HEK293 (cell line): Measurements from ENCODE around the gene ZNF618.

Experiments used
- CTCF ChIA-PET: fragments of 350-600 bp; formaldehyde crosslinking; extraction: SDS; loops from one replicate; lab custom pipeline; 2021; ENCODE audit warnings: antibody characterized with exemption; lab: Yijun Ruan, JAX
- POLR2A ChIA-PET: fragments of 300-600 bp; formaldehyde crosslinking; extraction: SDS; loops from one replicate; lab custom pipeline; 2020; ENCODE audit warnings: antibody characterized with exemption, inconsistent platforms; lab: Yijun Ruan, JAX
- H3K27ac ChIP-seq: fragments of 200-500 bp; sonication (Bioruptor generic); 2 replicates; pipeline ENCODE4 v1.5.1; 2014; ENCODE audit warnings: low read depth, low read length, control low read depth, inconsistent platforms; ENCODE audit errors: extremely low read depth
- H3K36me3 ChIP-seq, 2 experiments: fragments of 200-500 bp in 1 of 2; sonication (Bioruptor generic) in 1 of 2; 1 replicate in 1 of 2; 2 replicates in 1 of 2; pipeline ENCODE4 v1.5.1; 2014 to 2017; ENCODE audit warnings: inconsistent platforms in 2 of 2, low read length in 2 of 2; ENCODE audit not compliant: control insufficient read depth in 2 of 2, insufficient read depth in 1 of 2
- H3K4me1 ChIP-seq: fragments of 200-500 bp; sonication (Bioruptor generic); 2 replicates; pipeline ENCODE4 v1.5.1; 2014; ENCODE audit warnings: mild to moderate bottlenecking, low read length, inconsistent platforms; ENCODE audit not compliant: control insufficient read depth, insufficient read depth
- H3K4me3 ChIP-seq: 2 replicates; pipeline ENCODE4 v1.5.1; 2011; ENCODE audit warnings: low read depth, mild to moderate bottlenecking, control low read depth, low read length, moderate library complexity
- H3K9me3 ChIP-seq: fragments of 200-500 bp; sonication (Bioruptor generic); 2 replicates; pipeline ENCODE4 v1.5.1; 2014; ENCODE audit warnings: low read depth, low read length, inconsistent platforms; ENCODE audit not compliant: control insufficient read depth, insufficient read depth
- BCL6B ChIP-seq: fragments of 450-650 bp; formaldehyde crosslinking; IDR thresholded peaks from 2 replicates; pipeline ENCODE4 v1.5.1; 2017; ENCODE audit warnings: missing biosample characterization, missing genetic modification characterization
- CTCF ChIP-seq: fragments of 450-650 bp; formaldehyde crosslinking; IDR thresholded peaks from 2 replicates; pipeline ENCODE4 v1.5.1; 2016; ENCODE audit warnings: missing biosample characterization, missing genetic modification characterization
- GLIS2 ChIP-seq: fragments of 450-650 bp; formaldehyde crosslinking; IDR thresholded peaks from 2 replicates; pipeline ENCODE4 v1.5.1; 2016; ENCODE audit warnings: missing biosample characterization, missing genetic modification characterization
- SETDB1 ChIP-seq: IDR thresholded peaks from one replicate; pipeline ENCODE4 v1.6.1; 2017; ENCODE audit warnings: mild to moderate bottlenecking, low read length, moderate library complexity, mixed read lengths; ENCODE audit not compliant: insufficient read length
- TRIM28 ChIP-seq: IDR thresholded peaks from 2 replicates; pipeline ENCODE4 v1.6.1; 2011; ENCODE audit warnings: low read length, control low read depth, borderline replicate concordance
- ZBTB1 ChIP-seq: fragments of 450-650 bp; formaldehyde crosslinking; IDR thresholded peaks from 2 replicates; pipeline ENCODE4 v1.5.1; 2016; ENCODE audit warnings: missing biosample characterization, missing genetic modification characterization
- ZNF10 ChIP-seq: fragments of 450-650 bp; formaldehyde crosslinking; IDR thresholded peaks from 2 replicates; pipeline ENCODE4 v1.5.1; 2017; ENCODE audit warnings: missing biosample characterization, missing genetic modification characterization
- ZNF211 ChIP-seq: fragments of 450-650 bp; formaldehyde crosslinking; IDR thresholded peaks from 2 replicates; pipeline ENCODE4 v1.5.1; 2016; ENCODE audit warnings: low read depth, missing biosample characterization, missing genetic modification characterization
- ZNF239 ChIP-seq: fragments of 450-650 bp; formaldehyde crosslinking; IDR thresholded peaks from 2 replicates; pipeline ENCODE4 v1.5.1; 2016; ENCODE audit warnings: missing biosample characterization, missing genetic modification characterization
- ZNF416 ChIP-seq: fragments of 450-650 bp; formaldehyde crosslinking; IDR thresholded peaks from 2 replicates; pipeline ENCODE4 v1.5.1; 2016; ENCODE audit warnings: missing biosample characterization, missing genetic modification characterization
- ZNF513 ChIP-seq: fragments of 450-650 bp; IDR thresholded peaks from 2 replicates; pipeline ENCODE4 v1.5.1; 2018; ENCODE audit warnings: missing biosample characterization, missing genetic modification characterization
- ZNF518A ChIP-seq: fragments of 450-650 bp; formaldehyde crosslinking; conservative IDR thresholded peaks from 2 replicates; pipeline ENCODE4 v1.5.1; 2016; ENCODE audit warnings: low read depth, missing biosample characterization, missing genetic modification characterization
- ZNF560 ChIP-seq: fragments of 450-650 bp; formaldehyde crosslinking; IDR thresholded peaks from 2 replicates; pipeline ENCODE4 v1.5.1; 2017; ENCODE audit warnings: missing biosample characterization, missing genetic modification characterization, borderline replicate concordance
- ZNF585B ChIP-seq: fragments of 450-650 bp; formaldehyde crosslinking; IDR thresholded peaks from 2 replicates; pipeline ENCODE4 v1.5.1; 2016; ENCODE audit warnings: missing biosample characterization, missing genetic modification characterization
- ZNF610 ChIP-seq: fragments of 450-650 bp; formaldehyde crosslinking; IDR thresholded peaks from 2 replicates; pipeline ENCODE4 v1.5.1; 2016; ENCODE audit warnings: missing biosample characterization, missing genetic modification characterization, borderline replicate concordance
- ZNF623 ChIP-seq: fragments of 450-650 bp; formaldehyde crosslinking; IDR thresholded peaks from 2 replicates; pipeline ENCODE4 v1.5.1; 2016; ENCODE audit warnings: missing biosample characterization, missing genetic modification characterization
- ZNF626 ChIP-seq: fragments of 450-650 bp; sonication (Bioruptor Pico); formaldehyde crosslinking; IDR thresholded peaks from 2 replicates; pipeline ENCODE4 v1.5.1; 2018; ENCODE audit warnings: missing biosample characterization, missing genetic modification characterization, inconsistent platforms
- ZNF629 ChIP-seq: fragments of 450-650 bp; formaldehyde crosslinking; IDR thresholded peaks from 2 replicates; pipeline ENCODE4 v1.5.1; 2017; ENCODE audit warnings: missing biosample characterization, missing genetic modification characterization
- ZNF785 ChIP-seq: fragments of 450-650 bp; formaldehyde crosslinking; IDR thresholded peaks from 2 replicates; pipeline ENCODE4 v1.5.1; 2016; ENCODE audit warnings: missing biosample characterization, missing genetic modification characterization

Gene ZNF618

GRCh38 chr9:114012126-114012525 is 136.0 kb downstream of the ZNF618 start:
- Histone ChIP-seq H3K4me3 (no peak overlapping the region), H3K4me1 (no peaks in the 10 kb centered on the region), H3K27ac (no peak overlapping the region), H3K36me3 (peaks cover 0 to 18% of the 10 kb centered on the region in 2 experiments; a peak in 1 of 3 replicates), H3K9me3 (no peaks in the 10 kb centered on the region)
- ChIA-PET POLR2A (no interaction called here), CTCF (no interaction called here)
- TF ChIP-seq ZNF513 = no peak
- TF ChIP-seq BCL6B (tag by site-specific recombination) = no peak
- TF ChIP-seq TRIM28 = no peak
- no peak for TF ChIP-seq ZNF416
- TF ChIP-seq GLIS2 (tag by site-specific recombination) = no peak
- no peak for TF ChIP-seq ZNF10
- TF ChIP-seq ZNF518A = no peak
- TF ChIP-seq ZNF585B (tag by site-specific recombination) = no peak
- no peak for TF ChIP-seq ZNF239 (tag by site-specific recombination)
- no peak for TF ChIP-seq ZNF629 (tag by site-specific recombination)
- TF ChIP-seq ZNF560 (tag by site-specific recombination) = no peak
- TF ChIP-seq ZNF211 (tag by site-specific recombination) = no peak
- TF ChIP-seq ZNF623 (tag by site-specific recombination) = no peak
- no peak for TF ChIP-seq CTCF (tag by site-specific recombination)
- TF ChIP-seq SETDB1 = no peak
- no peak for TF ChIP-seq ZBTB1
- no peak for TF ChIP-seq ZNF626
- TF ChIP-seq ZNF610 (tag by site-specific recombination) = no peak
- TF ChIP-seq ZNF785 (tag by site-specific recombination) = no peak
